ENCODE data around the gene LRRC36.
"Not testable (repeated sequence)": the region's sequence is repeated elsewhere in the genome, so short reads cannot be mapped to it uniquely, and the experiment has no call there.

LRRC36 gene

GRCh38 chr16:67339453-67339852 is 12.8 kb downstream of the LRRC36 start:
- no peaks in the 10 kb centered on the region for H3K4me1 ChIP-seq
- no peak for TF ChIP-seq Cebpa-rat (IDR thresholded peaks at IDR 0.05)
- H3K4me2 ChIP-seq = no peak overlapping the region
- no peak overlapping the region for H3K4me3 ChIP-seq
- H4K20me1 ChIP-seq = no peaks in the 10 kb centered on the region
- no peak overlapping the region for H3K9ac ChIP-seq
- H3K27ac ChIP-seq = no peak overlapping the region
- no peaks in the 10 kb centered on the region for H3K27me3 ChIP-seq
- H3K9me3 ChIP-seq = peaks cover 22% of the 10 kb centered on the region
- no peaks in the 10 kb centered on the region for H3K36me3 ChIP-seq

GRCh38 chr16:67341250-67341649 is 14.6 kb downstream of the LRRC36 start:
- no peaks in the 10 kb centered on the region for H3K36me3 ChIP-seq

GRCh38 chr16:67342616-67343015 is 16.0 kb downstream of the LRRC36 start:
- no peak overlapping the region for H3K4me3 ChIP-seq
- H3K9me3 ChIP-seq = no peaks in the 10 kb centered on the region
- TF ChIP-seq Cebpa-rat (IDR thresholded peaks at IDR 0.05) = no peak
- H3K4me1 ChIP-seq = no peaks in the 10 kb centered on the region
- no peak overlapping the region for H3K27ac ChIP-seq
- no peak overlapping the region for H3K9ac ChIP-seq
- no peaks in the 10 kb centered on the region for H4K20me1 ChIP-seq
- no peaks in the 10 kb centered on the region for H3K36me3 ChIP-seq
- H3K27me3 ChIP-seq = no peaks in the 10 kb centered on the region
- no peak overlapping the region for H3K4me2 ChIP-seq

More at GRCh38 chr16:67341250-67341649, 14.6 kb downstream of the LRRC36 start:
- Histone ChIP-seq H3K4me3 (no peak overlapping the region), H3K9me3 (peaks cover 4% of the 10 kb centered on the region), H3K27ac (no peak overlapping the region), H3K9ac (no peak overlapping the region), H3K4me1 (no peaks in the 10 kb centered on the region), H3K27me3 (no peaks in the 10 kb centered on the region), H3K4me2 (no peak overlapping the region), H4K20me1 (no peaks in the 10 kb centered on the region)
- TF ChIP-seq Cebpa-rat (IDR thresholded peaks at IDR 0.05) = no peak

- H3K36me3 ChIP-seq = no peaks in the 10 kb centered on the region
- no peaks in the 10 kb centered on the region for H3K9me3 ChIP-seq
- no peak overlapping the region for H3K27ac ChIP-seq
- no peak overlapping the region for H3K4me3 ChIP-seq
- H4K20me1 ChIP-seq = no peaks in the 10 kb centered on the region
- TF ChIP-seq Cebpa-rat (IDR thresholded peaks at IDR 0.05) = no peak
- no peaks in the 10 kb centered on the region for H3K4me1 ChIP-seq
- H3K4me2 ChIP-seq = no peak overlapping the region
- no peak overlapping the region for H3K9ac ChIP-seq
- no peaks in the 10 kb centered on the region for H3K27me3 ChIP-seq
These were observed 18.8 kb downstream of the LRRC36 start for GRCh38 chr16:67345401-67345800.

GRCh38 chr16:67346341-67346740 is 19.7 kb downstream of the LRRC36 start:
- no peak for TF ChIP-seq Cebpa-rat (IDR thresholded peaks at IDR 0.05)
- Histone ChIP-seq H3K4me2 (no peak overlapping the region), H3K36me3 (no peaks in the 10 kb centered on the region), H3K9ac (no peak overlapping the region), H4K20me1 (no peaks in the 10 kb centered on the region), H3K4me1 (no peaks in the 10 kb centered on the region), H3K4me3 (no peak overlapping the region), H3K9me3 (no peaks in the 10 kb centered on the region), H3K27me3 (no peaks in the 10 kb centered on the region), H3K27ac (no peak overlapping the region)

- H3K27ac ChIP-seq = no peak overlapping the region
- no peak overlapping the region for H3K4me2 ChIP-seq
- no peak for TF ChIP-seq Cebpa-rat (IDR thresholded peaks at IDR 0.05)
- no peaks in the 10 kb centered on the region for H3K36me3 ChIP-seq
- no peak overlapping the region for H3K4me3 ChIP-seq
- no peaks in the 10 kb centered on the region for H3K4me1 ChIP-seq
- no peaks in the 10 kb centered on the region for H3K27me3 ChIP-seq
- H4K20me1 ChIP-seq = no peaks in the 10 kb centered on the region
- no peaks in the 10 kb centered on the region for H3K9me3 ChIP-seq
- no peak overlapping the region for H3K9ac ChIP-seq
These were observed 22.6 kb downstream of the LRRC36 start for GRCh38 chr16:67349172-67349571.

GRCh38 chr16:67350324-67350723 is 23.7 kb downstream of the LRRC36 start:
- Histone ChIP-seq H3K36me3 (no peaks in the 10 kb centered on the region), H4K20me1 (no peaks in the 10 kb centered on the region), H3K4me3 (no peak overlapping the region), H3K9me3 (no peaks in the 10 kb centered on the region), H3K4me1 (no peaks in the 10 kb centered on the region), H3K4me2 (no peak overlapping the region), H3K27me3 (no peaks in the 10 kb centered on the region), H3K27ac (no peak overlapping the region), H3K9ac (no peak overlapping the region)
- TF ChIP-seq Cebpa-rat (IDR thresholded peaks at IDR 0.05) = no peak

GRCh38 chr16:67352463-67352862 is 25.8 kb downstream of the LRRC36 start:
- not testable (repeated sequence) for H3K36me3 ChIP-seq, H3K9me3 ChIP-seq, H3K27me3 ChIP-seq, H3K4me2 ChIP-seq, H3K9ac ChIP-seq, H4K20me1 ChIP-seq, H3K27ac ChIP-seq, H3K4me1 ChIP-seq, H3K4me3 ChIP-seq

- TF ChIP-seq Cebpa-rat (IDR thresholded peaks at IDR 0.05) = no peak
These were observed 29.8 kb downstream of the LRRC36 start for GRCh38 chr16:67356396-67356795.

GRCh38 chr16:67357561-67357960 is 30.9 kb downstream of the LRRC36 start:
- H3K4me2 ChIP-seq = no peak overlapping the region
- no peaks in the 10 kb centered on the region for H3K9me3 ChIP-seq
- no peaks in the 10 kb centered on the region for H3K27me3 ChIP-seq
- H3K4me1 ChIP-seq = no peaks in the 10 kb centered on the region
- no peak for TF ChIP-seq Cebpa-rat (IDR thresholded peaks at IDR 0.05)
- H4K20me1 ChIP-seq = no peaks in the 10 kb centered on the region
- H3K9ac ChIP-seq = no peak overlapping the region
- H3K27ac ChIP-seq = no peak overlapping the region
- H3K36me3 ChIP-seq = no peaks in the 10 kb centered on the region
- H3K4me3 ChIP-seq = no peak overlapping the region

More at GRCh38 chr16:67356396-67356795, 29.8 kb downstream of the LRRC36 start:
- no peak overlapping the region for H3K4me2 ChIP-seq
- no peak overlapping the region for H3K9ac ChIP-seq
- H3K4me1 ChIP-seq = no peaks in the 10 kb centered on the region
- no peaks in the 10 kb centered on the region for H3K9me3 ChIP-seq
- no peaks in the 10 kb centered on the region for H4K20me1 ChIP-seq
- H3K27me3 ChIP-seq = no peaks in the 10 kb centered on the region
- no peak overlapping the region for H3K4me3 ChIP-seq
- H3K36me3 ChIP-seq = no peaks in the 10 kb centered on the region
- H3K27ac ChIP-seq = no peak overlapping the region

GRCh38 chr16:67359540-67360269 is 33.1 kb downstream of the LRRC36 start:
- H3K4me2 ChIP-seq, H3K4me3 ChIP-seq, H4K20me1 ChIP-seq, H3K27ac ChIP-seq, H3K27me3 ChIP-seq, H3K9me3 ChIP-seq, H3K4me1 ChIP-seq, H3K36me3 ChIP-seq, H3K9ac ChIP-seq: not testable (repeated sequence)

All from BLaER1 (cell line).